ENCODE results near the gene EIF4E1B. TPM values are rescaled to one million over a fixed set of nuclear protein-coding genes. Genes with fewer than 3 reads are reported as not detected.
"Not testable (repeated sequence)": the region's sequence is repeated elsewhere in the genome, so short reads cannot be mapped to it uniquely, and the experiment has no call there.

The EIF4E1B gene, protein sequence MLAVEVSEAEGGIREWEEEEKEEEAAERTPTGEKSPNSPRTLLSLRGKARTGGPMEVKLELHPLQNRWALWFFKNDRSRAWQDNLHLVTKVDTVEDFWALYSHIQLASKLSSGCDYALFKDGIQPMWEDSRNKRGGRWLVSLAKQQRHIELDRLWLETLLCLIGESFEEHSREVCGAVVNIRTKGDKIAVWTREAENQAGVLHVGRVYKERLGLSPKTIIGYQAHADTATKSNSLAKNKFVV
- not detected in 2 replicates for total RNA-seq (2014; rRNA removed; shearing (Covaris generic))
- not detected in 2 replicates for polyA plus RNA-seq (2015; cell fraction: cytosol; rRNA removed)
- not detected in 2 replicates for polyA plus RNA-seq (2015; cell fraction: nucleus; rRNA removed)

GRCh38 chr5:176629853-176630680 lies at the start of gene EIF4E1B, which contains the start of gene SNCB:
Gene EIF4E1B (plus strand): TSS chr5:176630675. CDS start chr5:176642788, 12,113 bp downstream.
Gene SNCB (minus strand): TSS chr5:176630534. CDS start chr5:176629654, 880 bp downstream.
- in situ Hi-C loops (cut with HindIII; ENCODE audit: low pct_unique_long_range_greater_than_20kb, low sequenced_read_pairs), result no loop called here
- peak; percentile 29 for DNase-seq (ENCODE audit: low read depth, low spot score)

DNA sequence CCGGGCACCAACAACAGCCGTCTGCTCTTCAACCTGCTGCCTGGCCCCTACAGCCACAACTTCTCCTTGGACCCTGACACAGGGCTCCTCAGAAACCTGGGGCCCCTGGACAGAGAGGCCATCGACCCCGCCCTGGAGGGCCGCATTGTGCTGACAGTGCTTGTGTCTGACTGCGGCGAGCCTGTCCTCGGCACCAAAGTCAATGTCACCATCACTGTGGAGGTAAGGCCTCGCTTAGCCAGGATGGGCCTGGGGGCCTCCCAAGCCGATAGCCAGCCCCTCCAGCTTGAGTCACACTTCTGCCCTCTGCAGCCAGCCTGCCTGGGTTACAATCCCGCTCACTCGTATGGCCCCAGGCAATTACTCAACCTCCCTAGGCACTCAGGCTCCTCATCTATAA lies 49.1 kb upstream of the EIF4E1B start:
- in situ Hi-C loops (cut with HindIII; ENCODE audit: low pct_unique_long_range_greater_than_20kb, low sequenced_read_pairs), result no loop called here
- DNase-seq (ENCODE audit: low read depth, low spot score), result no peak

GRCh38 chr5:176583076-176583475 lies 47.4 kb upstream of the EIF4E1B start:
- DNase-seq (ENCODE audit: low read depth, low spot score), result no peak
- in situ Hi-C loops (cut with HindIII; ENCODE audit: low pct_unique_long_range_greater_than_20kb, low sequenced_read_pairs), result no loop called here

DNA sequence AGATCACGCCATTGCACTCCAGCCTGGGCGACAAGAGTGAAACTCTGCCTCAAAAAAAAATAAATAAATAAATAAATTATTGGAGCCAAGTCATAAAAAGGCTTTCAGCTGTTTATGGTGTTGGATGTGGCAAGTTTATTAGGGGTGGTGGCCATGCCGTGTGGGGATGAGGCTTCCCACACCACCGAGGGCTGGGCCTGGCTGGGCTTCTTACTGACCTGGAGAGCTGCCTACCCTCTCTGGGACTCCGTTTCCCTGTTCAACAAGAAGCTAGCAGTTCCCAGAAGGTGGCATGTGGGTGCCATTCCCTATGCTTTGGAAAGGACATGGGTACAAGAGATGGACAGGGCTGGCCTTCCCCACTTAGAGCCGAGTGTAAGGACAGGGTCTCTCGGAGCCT lies 43.1 kb upstream of the EIF4E1B start:
- no peak for DNase-seq (ENCODE audit: low read depth, low spot score)
- in situ Hi-C loops (cut with HindIII; ENCODE audit: low pct_unique_long_range_greater_than_20kb, low sequenced_read_pairs), result no loop called here

GRCh38 chr5:176588297-176588696 lies 42.2 kb upstream of the EIF4E1B start:
- no peak for DNase-seq (ENCODE audit: low read depth, low spot score)
- in situ Hi-C loops (cut with HindIII; ENCODE audit: low pct_unique_long_range_greater_than_20kb, low sequenced_read_pairs), result no loop called here

DNA sequence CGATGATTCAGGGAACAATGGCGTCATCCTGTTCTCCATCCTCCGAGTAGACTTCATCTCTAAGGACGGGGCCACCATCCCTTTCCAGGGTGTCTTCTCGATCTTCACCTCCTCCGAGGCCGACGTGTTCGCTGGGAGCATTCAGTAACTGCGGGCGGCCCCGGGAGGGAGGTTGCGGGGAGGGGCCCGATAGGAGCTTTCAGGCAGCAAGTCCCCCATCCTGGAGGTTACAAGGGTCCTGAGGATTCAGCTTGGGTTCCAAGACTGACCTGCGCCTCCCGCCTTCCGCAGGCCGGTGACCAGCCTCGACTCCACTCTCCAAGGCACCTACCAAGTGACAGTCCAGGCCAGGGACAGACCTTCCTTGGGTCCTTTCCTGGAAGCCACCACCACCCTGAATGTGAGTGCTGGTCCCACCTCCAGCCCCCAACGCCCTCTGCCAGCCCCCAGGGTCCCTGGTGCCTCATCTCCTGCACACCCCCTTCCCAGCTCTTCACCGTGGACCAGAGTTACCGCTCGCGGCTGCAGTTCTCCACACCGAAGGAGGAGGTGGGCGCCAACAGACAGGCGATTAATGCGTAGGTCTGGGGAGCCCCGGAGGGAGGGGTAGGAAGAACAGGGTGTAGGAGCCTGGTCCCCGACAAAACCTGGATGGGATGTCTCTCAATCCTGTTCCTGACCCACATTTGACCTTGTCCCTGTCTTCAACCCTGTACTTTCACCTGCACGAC lies 41.3 kb upstream of the EIF4E1B start:
- in situ Hi-C loops (cut with HindIII; ENCODE audit: low pct_unique_long_range_greater_than_20kb, low sequenced_read_pairs), result no loop called here
- no peak for DNase-seq (ENCODE audit: low read depth, low spot score)

GRCh38 chr5:176590035-176590717 lies 40.3 kb upstream of the EIF4E1B start:
- DNase-seq (ENCODE audit: low read depth, low spot score), result no peak

GRCh38 chr5:176591667-176592066 lies 38.8 kb upstream of the EIF4E1B start:
- DNase-seq (ENCODE audit: low read depth, low spot score); in situ Hi-C loops (cut with HindIII; ENCODE audit: low pct_unique_long_range_greater_than_20kb, low sequenced_read_pairs): not testable (repeated sequence)

More at GRCh38 chr5:176590035-176590717, 40.3 kb upstream of the EIF4E1B start:
- in situ Hi-C loops (cut with HindIII; ENCODE audit: low pct_unique_long_range_greater_than_20kb, low sequenced_read_pairs), result no loop called here

- DNase-seq (ENCODE audit: low read depth, low spot score), result no peak
- in situ Hi-C loops (cut with HindIII; ENCODE audit: low pct_unique_long_range_greater_than_20kb, low sequenced_read_pairs), result no loop called here
Measured at GRCh38 chr5:176592573-176592972, 37.9 kb upstream of the EIF4E1B start.

- no peak for DNase-seq (ENCODE audit: low read depth, low spot score)
- in situ Hi-C loops (cut with HindIII; ENCODE audit: low pct_unique_long_range_greater_than_20kb, low sequenced_read_pairs), result no loop called here
Measured at GRCh38 chr5:176593273-176593869, 37.1 kb upstream of the EIF4E1B start.

GRCh38 chr5:176594554-176594953 lies 35.9 kb upstream of the EIF4E1B start:
- DNase-seq (ENCODE audit: low read depth, low spot score), result no peak
- in situ Hi-C loops (cut with HindIII; ENCODE audit: low pct_unique_long_range_greater_than_20kb, low sequenced_read_pairs), result no loop called here

GRCh38 chr5:176595386-176595943 lies 35.0 kb upstream of the EIF4E1B start:
- DNase-seq (ENCODE audit: low read depth, low spot score), result no peak
- in situ Hi-C loops (cut with HindIII; ENCODE audit: low pct_unique_long_range_greater_than_20kb, low sequenced_read_pairs), result no loop called here

DNA sequence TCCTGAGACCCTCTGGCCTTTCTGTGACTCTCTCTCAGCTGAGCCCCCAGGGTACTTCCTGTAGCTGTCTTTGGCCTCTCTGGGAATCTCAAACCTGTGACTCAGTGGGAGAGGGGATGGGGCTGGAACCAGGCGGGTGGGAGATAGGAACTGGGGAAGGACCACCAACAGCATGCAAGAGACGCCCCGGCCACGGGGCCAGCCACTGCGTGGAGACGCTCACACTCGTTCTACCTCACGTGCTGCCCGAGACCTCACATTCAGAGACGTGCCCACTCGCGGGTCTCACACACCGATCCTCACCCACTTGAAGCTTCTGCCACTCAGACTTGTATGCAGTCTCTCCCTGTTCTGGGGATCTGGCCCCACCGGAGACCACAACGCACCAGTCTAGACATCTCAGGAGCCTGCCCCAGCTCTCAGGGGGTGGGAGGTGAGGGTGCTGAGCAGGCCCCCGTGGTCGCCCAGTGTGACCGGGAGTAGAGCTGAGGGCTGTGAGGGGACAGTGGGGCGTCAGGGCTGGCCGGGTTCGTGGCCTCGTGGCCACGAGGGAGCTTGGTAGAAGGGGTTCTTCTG lies 34.3 kb upstream of the EIF4E1B start:
- in situ Hi-C loops (cut with HindIII; ENCODE audit: low pct_unique_long_range_greater_than_20kb, low sequenced_read_pairs), result no loop called here

DNA sequence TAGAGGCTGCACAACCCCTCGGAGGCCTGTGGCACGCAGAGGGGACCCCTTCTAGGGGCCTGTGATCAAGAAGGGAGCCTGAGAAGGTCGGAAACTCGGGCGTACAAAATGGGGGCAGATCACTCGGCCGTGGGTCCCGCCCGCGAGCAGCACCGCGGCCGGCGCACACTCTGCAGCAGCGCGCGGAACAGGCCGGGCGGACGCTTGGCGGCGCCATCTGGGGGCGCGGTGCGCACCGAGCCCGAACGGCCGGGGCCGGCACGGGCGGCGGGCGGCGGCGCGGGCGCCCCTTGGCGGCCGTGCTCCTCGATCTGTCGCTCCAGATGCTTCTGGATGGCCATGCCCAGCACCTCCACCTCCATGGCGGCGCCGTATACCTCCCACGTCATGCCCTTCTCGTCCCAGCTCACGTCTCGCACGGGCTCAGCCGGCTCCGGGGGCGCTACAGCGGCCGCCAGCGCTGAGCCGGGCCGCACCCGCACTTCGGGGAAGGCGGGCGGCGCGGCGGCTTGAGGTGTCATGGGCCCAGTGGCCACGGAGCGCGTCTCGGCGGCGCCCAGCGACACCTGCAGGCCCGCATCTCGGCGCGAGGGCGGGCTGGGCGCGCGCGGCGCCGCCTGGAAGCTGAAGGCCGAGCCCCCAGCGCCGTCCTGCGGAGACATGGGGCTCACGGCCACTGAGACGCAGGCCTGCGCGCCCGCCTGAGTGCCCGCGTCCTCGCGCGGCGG lies 33.6 kb upstream of the EIF4E1B start:
- no peak for DNase-seq (ENCODE audit: low read depth, low spot score)
- in situ Hi-C loops (cut with HindIII; ENCODE audit: low pct_unique_long_range_greater_than_20kb, low sequenced_read_pairs), result no loop called here

More for the DNA sequence above, 34.3 kb upstream of the EIF4E1B start:
- DNase-seq (ENCODE audit: low read depth, low spot score), result no peak

GRCh38 chr5:176597417-176598389 lies 32.8 kb upstream of the EIF4E1B start:
- DNase-seq (ENCODE audit: low read depth, low spot score), result no peak
- in situ Hi-C loops (cut with HindIII; ENCODE audit: low pct_unique_long_range_greater_than_20kb, low sequenced_read_pairs), result no loop called here

All from SK-MEL-5 (cell line).